ENCODE results near the gene ZNF892.

ZNF892 gene

GRCh38 chr2:95207111-95207961 lies at the start of gene ZNF892:
Gene ZNF892 (plus strand): TSS chr2:95207521. CDS start chr2:95207816, 295 bp downstream.
- peak; percentile 72 for DNase-seq (ENCODE audit: low spot score)

- DNase-seq (ENCODE audit: low spot score): no peak
Measured at GRCh38 chr2:95158441-95158840, 48.9 kb upstream of the ZNF892 start.

DNA sequence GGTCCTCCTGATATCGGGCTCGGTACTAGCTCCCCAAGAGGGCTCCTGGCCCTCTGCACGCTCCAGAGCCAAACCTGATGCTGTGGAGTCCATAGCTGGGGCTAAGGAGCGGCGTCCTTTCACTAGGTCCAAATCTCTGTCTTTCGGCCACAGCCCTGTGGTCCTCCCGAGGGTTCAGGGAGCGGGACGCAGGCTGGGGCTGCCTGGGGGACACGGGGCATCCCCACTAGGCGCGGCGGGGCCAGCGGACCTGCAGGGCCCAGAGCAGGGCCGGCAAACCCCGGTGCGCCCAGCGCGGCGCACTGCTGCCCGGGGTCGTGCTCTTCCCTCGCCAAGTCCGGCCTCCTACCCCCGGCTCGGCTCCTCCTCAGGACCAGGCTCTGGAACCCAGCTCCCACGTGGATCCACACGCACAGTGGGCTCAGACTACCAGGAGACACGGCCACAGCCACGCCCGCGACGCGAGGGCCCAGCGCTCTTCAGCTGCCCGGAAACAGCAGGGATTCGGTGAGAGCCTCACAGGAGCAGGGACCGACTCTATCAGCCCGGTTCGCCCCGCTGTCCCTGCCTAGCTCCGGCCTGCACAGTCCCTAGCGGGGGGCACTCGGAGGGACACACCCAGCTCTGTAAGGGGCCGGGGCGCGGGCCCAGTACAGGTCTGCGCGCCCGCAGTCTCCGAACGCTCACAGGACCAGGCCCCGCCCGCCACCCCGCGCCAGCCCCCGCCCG lies 48.3 kb upstream of the ZNF892 start:
- DNase-seq (ENCODE audit: low spot score): no peak

- peak; percentile 73 for DNase-seq (ENCODE audit: low spot score)
Measured at GRCh38 chr2:95159690-95160449, 47.5 kb upstream of the ZNF892 start, which contains the start of gene ZNF514. Gene ZNF514 (minus strand): TSS chr2:95159848. CDS start chr2:95153253, 6,595 bp downstream.

GRCh38 chr2:95165030-95165370 lies 42.3 kb upstream of the ZNF892 start:
- DNase-seq (ENCODE audit: low spot score): no peak

- DNase-seq (ENCODE audit: low spot score): peak; percentile 96
Measured at GRCh38 chr2:95165371-95166064, 41.8 kb upstream of the ZNF892 start, which contains the start of gene ZNF2. Gene ZNF2 (plus strand): TSS chr2:95165809. CDS start chr2:95176227, 10,418 bp downstream.

- DNase-seq (ENCODE audit: low spot score): no peak
Measured at GRCh38 chr2:95166065-95166763, 41.1 kb upstream of the ZNF892 start.

GRCh38 chr2:95171902-95172301 lies 35.4 kb upstream of the ZNF892 start:
- no peak for DNase-seq (ENCODE audit: low spot score)

DNA sequence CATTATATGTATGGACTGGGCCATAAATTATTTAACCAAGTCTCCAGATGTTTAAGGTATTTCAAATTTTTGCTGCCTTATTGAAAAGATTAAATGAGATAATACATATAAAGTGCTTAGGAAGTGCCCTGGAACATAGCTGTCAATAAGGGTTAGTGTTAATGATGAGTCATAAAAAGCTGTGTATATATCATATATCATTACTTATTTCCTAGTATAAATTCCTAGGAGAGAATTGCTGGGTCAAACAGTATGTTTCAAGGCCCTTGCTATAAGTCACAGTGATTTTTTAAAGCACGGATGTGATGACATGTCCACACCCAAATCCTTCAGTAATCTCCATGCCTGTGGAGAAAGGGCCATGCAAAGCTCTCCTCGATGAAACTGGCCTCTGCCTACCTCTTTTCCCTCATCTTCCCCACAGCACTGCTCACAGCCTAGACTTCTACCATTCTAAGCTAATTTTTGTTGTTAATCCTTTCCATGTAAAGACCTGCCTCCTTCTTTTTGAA lies 33.2 kb upstream of the ZNF892 start:
- no peak for DNase-seq (ENCODE audit: low spot score)

DNA sequence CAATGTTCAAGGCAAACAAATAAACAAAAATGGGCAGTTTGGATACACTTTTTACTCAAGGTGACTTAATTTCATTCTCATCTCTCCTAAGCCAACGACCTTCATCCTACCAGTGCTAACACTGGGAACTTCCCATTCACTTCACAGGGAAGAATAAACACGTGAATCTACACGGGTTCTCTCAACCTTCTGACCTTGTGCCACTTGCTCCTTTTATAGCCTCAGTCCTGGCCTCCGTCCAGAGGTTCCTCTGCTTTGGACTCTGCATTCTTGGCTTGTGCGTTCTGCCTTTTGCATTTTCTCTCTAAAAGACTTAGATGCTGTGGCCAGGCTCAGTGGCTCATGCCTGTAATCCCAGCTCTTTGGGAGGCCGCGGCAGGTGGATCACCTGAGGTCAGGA lies 27.9 kb upstream of the ZNF892 start:
- no peak for DNase-seq (ENCODE audit: low spot score)

DNA sequence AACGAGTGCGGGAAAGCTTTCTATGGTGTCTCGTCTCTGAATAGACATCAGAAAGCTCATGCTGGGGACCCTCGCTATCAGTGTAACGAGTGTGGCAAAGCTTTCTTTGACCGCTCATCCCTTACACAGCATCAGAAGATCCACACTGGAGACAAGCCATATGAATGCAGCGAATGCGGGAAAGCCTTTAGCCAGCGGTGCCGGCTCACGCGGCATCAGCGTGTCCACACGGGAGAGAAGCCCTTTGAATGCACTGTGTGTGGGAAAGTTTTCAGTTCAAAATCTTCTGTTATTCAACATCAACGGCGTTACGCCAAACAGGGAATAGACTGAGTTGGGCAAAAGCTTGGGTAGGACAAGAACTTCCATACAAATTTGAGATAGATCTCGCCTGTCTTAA lies 25.5 kb upstream of the ZNF892 start:
- no peak for DNase-seq (ENCODE audit: low spot score)

DNA sequence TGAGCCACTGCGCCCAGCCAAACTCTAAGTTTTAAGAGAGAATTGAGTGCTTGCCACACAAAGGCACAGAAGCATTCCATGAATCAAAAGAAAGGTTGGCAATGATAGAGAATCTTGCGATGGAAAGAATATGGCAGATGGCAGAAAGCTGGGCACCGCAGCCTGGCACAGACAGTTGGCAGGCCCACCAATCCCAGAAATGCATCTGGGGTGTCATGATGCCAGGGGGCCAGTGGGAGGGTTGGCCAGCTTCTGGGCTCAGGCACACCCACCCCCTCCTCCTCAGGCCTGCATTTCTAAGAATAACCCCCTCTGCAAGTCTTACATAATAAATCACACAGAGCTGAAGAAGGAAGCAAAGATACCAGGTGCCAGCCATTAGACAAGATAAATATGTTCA lies 22.1 kb upstream of the ZNF892 start:
- DNase-seq (ENCODE audit: low spot score): no peak

DNA sequence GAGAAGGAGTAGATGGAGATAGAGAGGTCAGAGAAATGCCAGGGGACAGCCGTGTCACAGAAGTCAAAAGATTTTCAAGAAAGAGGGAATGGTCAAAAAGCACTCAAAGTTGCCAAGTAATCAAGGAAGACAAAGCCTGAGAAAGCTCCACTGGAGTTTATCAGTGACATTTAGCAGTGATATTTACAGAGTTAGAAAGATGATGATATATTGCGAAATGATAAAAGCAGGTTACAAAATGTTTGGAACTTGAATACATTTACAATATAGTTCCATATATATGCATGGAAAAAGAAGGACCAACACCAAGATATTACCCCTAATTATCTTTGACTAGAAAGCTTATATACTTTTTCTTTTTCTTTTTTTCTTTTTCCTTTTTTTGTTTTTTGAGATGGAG lies 21.3 kb upstream of the ZNF892 start:
- no peak for DNase-seq (ENCODE audit: low spot score)

DNA sequence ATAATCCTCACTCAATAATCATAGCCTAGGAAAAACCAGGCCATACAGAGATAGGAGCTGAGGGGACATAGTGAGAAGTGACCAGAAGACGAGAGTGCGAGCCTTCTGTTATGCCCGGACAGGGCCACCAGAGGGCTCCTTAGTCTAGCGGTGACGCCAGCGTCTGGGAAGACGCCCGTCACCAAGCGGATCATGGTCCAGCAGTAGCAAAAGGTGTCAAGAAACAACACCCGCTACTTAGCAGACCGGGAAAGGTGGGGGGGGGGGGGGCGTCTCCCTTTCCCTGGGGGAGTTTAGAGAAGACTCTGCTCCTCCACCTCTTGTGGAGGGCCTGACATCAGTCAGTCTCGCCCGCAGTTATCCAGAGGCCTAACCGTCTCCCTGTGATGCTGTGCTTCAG lies 14.4 kb upstream of the ZNF892 start:
- DNase-seq (ENCODE audit: low spot score): peak; percentile 14

- no peak for DNase-seq (ENCODE audit: low spot score)
Measured at GRCh38 chr2:95203911-95204310, 3.4 kb upstream of the ZNF892 start.

DNA sequence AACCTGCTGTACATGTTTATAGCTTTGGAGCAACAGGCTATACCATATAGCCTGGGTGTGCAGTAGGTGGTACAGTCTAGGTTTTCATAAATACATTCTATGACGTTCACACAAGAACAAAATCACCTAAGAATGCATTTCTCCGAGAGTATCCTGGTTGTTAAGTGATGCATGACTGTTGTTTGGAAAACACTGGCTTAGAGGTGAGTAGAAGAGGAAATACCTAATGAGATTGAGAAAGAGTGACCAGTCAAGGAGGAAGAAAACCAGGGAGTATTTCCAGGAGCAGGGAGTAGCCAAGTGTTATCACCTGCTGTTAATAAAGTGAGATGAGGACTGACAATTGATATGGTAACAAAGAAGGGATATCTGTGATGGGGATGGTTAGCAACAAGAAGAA lies 2.9 kb upstream of the ZNF892 start:
- DNase-seq (ENCODE audit: low spot score): no peak

GRCh38 chr2:95206096-95206495 lies 1.2 kb upstream of the ZNF892 start:
- DNase-seq (ENCODE audit: low spot score): no peak

DNA sequence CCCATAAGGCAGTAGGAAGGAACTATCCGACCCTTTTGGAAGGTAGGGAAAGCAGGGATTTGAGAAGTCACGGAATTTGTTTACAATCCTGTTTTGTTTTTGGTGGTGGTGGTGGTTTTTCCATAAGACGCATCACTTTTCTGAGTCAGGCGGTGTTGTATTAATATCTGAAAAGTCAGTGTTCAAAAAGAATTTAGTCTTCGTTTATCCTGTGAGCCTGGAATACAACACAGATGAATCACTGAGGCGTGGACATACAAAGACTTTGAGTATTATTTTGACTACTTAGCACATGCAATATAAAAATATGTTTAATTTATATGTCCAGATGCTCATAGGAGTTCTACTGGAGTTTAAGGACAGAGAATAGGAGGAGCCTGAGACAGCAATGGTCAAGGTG lies 785 bp downstream of the ZNF892 start:
- no peak for DNase-seq (ENCODE audit: low spot score)

GRCh38 chr2:95215018-95215612 lies 7.8 kb downstream of the ZNF892 start:
- DNase-seq (ENCODE audit: low spot score): no peak

DNA sequence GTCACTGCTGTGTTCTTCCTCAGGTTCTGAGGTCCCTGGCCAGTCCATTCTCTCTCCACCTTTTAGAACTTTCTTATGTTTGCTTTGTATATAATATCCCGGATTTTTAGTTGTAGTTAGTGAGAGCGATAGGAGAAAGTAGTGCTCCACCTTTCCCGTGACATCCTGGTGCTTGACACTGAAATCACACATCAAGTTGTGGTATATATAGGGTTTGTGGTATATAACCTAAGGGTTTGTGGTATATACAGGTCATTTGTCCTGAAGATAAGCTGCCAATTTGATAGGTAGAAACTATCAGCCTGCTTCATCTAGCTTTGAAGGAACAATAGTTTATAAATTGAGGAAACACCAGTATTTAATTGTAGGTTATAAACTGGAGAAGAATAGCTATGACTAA lies 13.1 kb downstream of the ZNF892 start:
- DNase-seq (ENCODE audit: low spot score): no peak

DNA sequence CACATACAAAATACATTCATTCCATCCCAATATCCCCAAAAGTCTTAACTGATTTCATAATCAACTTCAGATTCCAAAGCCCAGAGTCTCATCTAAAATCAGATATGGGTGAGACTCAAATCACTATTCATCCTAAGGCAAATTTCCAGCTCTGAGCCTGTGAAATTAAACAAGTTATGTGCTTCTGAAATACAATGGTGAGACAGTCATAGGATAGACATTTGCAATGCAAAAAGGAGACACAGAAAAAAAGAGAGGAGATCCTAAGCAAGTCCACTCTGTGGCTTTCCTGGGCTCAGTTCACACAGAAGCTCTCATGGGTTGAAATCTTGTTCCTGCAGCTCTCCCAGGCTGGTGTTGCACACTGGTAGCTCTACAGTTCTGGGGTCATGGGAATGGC lies 18.3 kb downstream of the ZNF892 start:
- no peak for DNase-seq (ENCODE audit: low spot score)
